ENCODE results near the gene MS4A4A. TPM values are rescaled to one million over a fixed set of nuclear protein-coding genes. Genes with fewer than 3 reads are reported as not detected.

Gene MS4A4A
- total RNA-seq, 1 donor from 2014 or later: 13.9 TPM

- no peaks in the 10 kb centered on the region for H3K36me3 ChIP-seq
- intact Hi-C loops (cut with micrococcal nuclease): no loop called here
- no peaks in the 10 kb centered on the region for H3K27me3 ChIP-seq (ENCODE audit: low read depth)
- no peak overlapping the region for H3K27ac ChIP-seq (replicated peaks)
- H3K9me3 ChIP-seq (replicated peaks): peaks cover 63% of the 10 kb centered on the region
- H3K4me3 ChIP-seq: no peak overlapping the region
- no peak for DNase-seq
- no peak for TF ChIP-seq CTCF (IDR thresholded peaks at IDR 0.05; ENCODE audit: borderline replicate concordance)
- H3K4me1 ChIP-seq: no peaks in the 10 kb centered on the region
Measured at GRCh38 chr11:60328460-60328859, 48.0 kb downstream of the MS4A4A start.

GRCh38 chr11:60332846-60333245, 52.4 kb downstream of the MS4A4A start:
- no peak for TF ChIP-seq CTCF (IDR thresholded peaks at IDR 0.05; ENCODE audit: borderline replicate concordance)
- Histone ChIP-seq H3K27me3 (ENCODE audit: low read depth) (no peaks in the 10 kb centered on the region), H3K27ac (replicated peaks) (no peak overlapping the region), H3K36me3 (no peaks in the 10 kb centered on the region), H3K4me1 (no peaks in the 10 kb centered on the region), H3K9me3 (replicated peaks) (peaks cover 34% of the 10 kb centered on the region), H3K4me3 (no peak overlapping the region)
- intact Hi-C loops (cut with micrococcal nuclease): no loop called here
- no peak for DNase-seq

GRCh38 chr11:60334005-60334620, 53.6 kb downstream of the MS4A4A start:
- no peak overlapping the region for H3K4me3 ChIP-seq
- DNase-seq: no peak
- H3K27me3 ChIP-seq (ENCODE audit: low read depth): no peaks in the 10 kb centered on the region
- H3K4me1 ChIP-seq: no peaks in the 10 kb centered on the region
- no peaks in the 10 kb centered on the region for H3K36me3 ChIP-seq
- H3K27ac ChIP-seq (replicated peaks): no peak overlapping the region
- TF ChIP-seq CTCF (IDR thresholded peaks at IDR 0.05; ENCODE audit: borderline replicate concordance): peak; percentile 70
- intact Hi-C loops (cut with micrococcal nuclease): no loop called here
- H3K9me3 ChIP-seq (replicated peaks): peaks cover 22% of the 10 kb centered on the region

- intact Hi-C loops (cut with micrococcal nuclease): no loop called here
- TF ChIP-seq CTCF (IDR thresholded peaks at IDR 0.05; ENCODE audit: borderline replicate concordance): no peak
Measured at GRCh38 chr11:60336767-60337391, 56.4 kb downstream of the MS4A4A start.

GRCh38 chr11:60338053-60338452, 57.6 kb downstream of the MS4A4A start:
- intact Hi-C loops (cut with micrococcal nuclease): no loop called here
- DNase-seq: no peak
- Histone ChIP-seq H3K4me1 (no peaks in the 10 kb centered on the region), H3K27ac (replicated peaks) (no peak overlapping the region), H3K9me3 (replicated peaks) (no peaks in the 10 kb centered on the region), H3K27me3 (ENCODE audit: low read depth) (peaks cover 9% of the 10 kb centered on the region), H3K4me3 (no peak overlapping the region), H3K36me3 (no peaks in the 10 kb centered on the region)
- TF ChIP-seq CTCF (IDR thresholded peaks at IDR 0.05; ENCODE audit: borderline replicate concordance): no peak

More at GRCh38 chr11:60336767-60337391, 56.4 kb downstream of the MS4A4A start:
- DNase-seq: no peak
- no peaks in the 10 kb centered on the region for H3K9me3 ChIP-seq (replicated peaks)
- no peaks in the 10 kb centered on the region for H3K36me3 ChIP-seq
- H3K4me1 ChIP-seq: no peaks in the 10 kb centered on the region
- no peak overlapping the region for H3K27ac ChIP-seq (replicated peaks)
- H3K4me3 ChIP-seq: no peak overlapping the region
- no peaks in the 10 kb centered on the region for H3K27me3 ChIP-seq (ENCODE audit: low read depth)

All from left ventricle myocardium inferior (tissue), 1 donor.